Activated naive CD4-positive, alpha-beta T cell (primary cell): ENCODE data around the gene ORC5.
A peak's percentile ranks its signal among the peaks of the same experiment; 100 is the strongest.
"Not testable (repeated sequence)": the region's sequence is repeated elsewhere in the genome, so short reads cannot be mapped to it uniquely, and the experiment has no call there.

Experiments used
- DNase-seq, 4 experiments: peaks; one replicate each; lab custom pipeline; 2025; lab: John Stamatoyannopoulos, UW

ORC5 gene

GRCh38 chr7:104207731-104208420, at the start of gene ORC5:
Gene ORC5 (minus strand): TSS chr7:104208013. CDS start chr7:104207904, 109 bp downstream.
- peak; percentile 50 to 62 (median 52) for DNase-seq

GRCh38 chr7:104255616-104256015, 47.8 kb upstream of the ORC5 start:
- no peak for DNase-seq

GRCh38 chr7:104255194-104255593, 47.4 kb upstream of the ORC5 start:
- no peak for DNase-seq

- DNase-seq, result no peak
These were observed 46.9 kb upstream of the ORC5 start for GRCh38 chr7:104254696-104255095.

GRCh38 chr7:104252409-104253134, 44.8 kb upstream of the ORC5 start:
- DNase-seq, result no peak

GRCh38 chr7:104242638-104243037, 34.8 kb upstream of the ORC5 start:
- DNase-seq, result no peak

- no peak for DNase-seq
These were observed 33.9 kb upstream of the ORC5 start for GRCh38 chr7:104241538-104242209.

- no peak for DNase-seq
These were observed 33.3 kb upstream of the ORC5 start for GRCh38 chr7:104241135-104241534.

- DNase-seq, result no peak
These were observed 32.6 kb upstream of the ORC5 start for GRCh38 chr7:104240401-104240800.

GRCh38 chr7:104234990-104235389, 27.2 kb upstream of the ORC5 start:
- DNase-seq, result not testable (repeated sequence)

GRCh38 chr7:104231054-104232046, 23.5 kb upstream of the ORC5 start:
- DNase-seq, result peak in 2 of 4 experiments; percentile 2 to 18

GRCh38 chr7:104230606-104231005, 22.8 kb upstream of the ORC5 start:
- no peak for DNase-seq

- no peak for DNase-seq
These were observed 20.6 kb upstream of the ORC5 start for GRCh38 chr7:104228442-104228841.

GRCh38 chr7:104225451-104225850, 17.6 kb upstream of the ORC5 start:
- DNase-seq, result no peak

- DNase-seq, result no peak
These were observed 9.8 kb upstream of the ORC5 start for GRCh38 chr7:104217620-104218019.

GRCh38 chr7:104209063-104209462, 1.2 kb upstream of the ORC5 start:
- no peak for DNase-seq

GRCh38 chr7:104208421-104208780, 588 bp upstream of the ORC5 start:
- no peak for DNase-seq

GRCh38 chr7:104207348-104207730, 474 bp downstream of the ORC5 start:
- DNase-seq, result no peak

- no peak for DNase-seq
These were observed 972 bp downstream of the ORC5 start for GRCh38 chr7:104206841-104207240.

GRCh38 chr7:104198673-104199278, 9.0 kb downstream of the ORC5 start:
- DNase-seq, result no peak

- no peak for DNase-seq
These were observed 11.7 kb downstream of the ORC5 start for GRCh38 chr7:104196161-104196560.
